ENCODE data around the gene GSDMA.

DNA sequence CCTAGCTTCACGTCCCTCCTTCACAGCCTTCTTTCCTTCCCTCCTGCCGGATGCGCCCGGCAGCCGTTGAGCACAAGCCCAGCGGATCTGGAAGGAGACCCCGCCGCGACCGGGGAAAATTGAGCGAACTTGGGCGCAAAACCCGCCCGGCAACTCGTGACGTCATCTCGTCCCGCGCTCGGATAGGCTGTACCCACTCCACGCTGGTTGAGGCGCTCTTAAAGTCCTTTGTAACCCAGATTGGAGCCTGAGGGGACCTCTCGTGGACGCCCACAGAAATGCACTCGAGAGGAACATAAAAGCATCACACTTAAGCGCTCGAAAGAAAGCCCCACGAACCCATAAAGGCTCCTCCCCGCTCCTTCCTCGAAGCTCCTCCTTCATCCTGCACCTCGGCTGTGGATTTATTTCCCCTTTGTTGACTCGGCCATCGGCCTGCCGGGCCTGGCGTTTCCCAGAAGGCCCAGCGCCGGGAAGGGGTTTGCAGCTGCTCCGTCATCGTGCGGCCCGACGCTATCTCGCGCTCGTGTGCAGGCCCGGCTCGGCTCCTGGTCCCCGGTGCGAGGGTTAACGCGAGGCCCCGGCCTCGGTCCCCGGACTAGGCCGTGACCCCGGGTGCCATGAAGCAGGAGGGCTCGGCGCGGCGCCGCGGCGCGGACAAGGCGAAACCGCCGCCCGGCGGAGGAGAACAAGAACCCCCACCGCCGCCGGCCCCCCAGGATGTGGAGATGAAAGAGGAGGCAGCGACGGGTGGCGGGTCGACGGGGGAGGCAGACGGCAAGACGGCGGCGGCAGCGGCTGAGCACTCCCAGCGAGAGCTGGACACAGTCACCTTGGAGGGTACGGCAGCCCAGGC is 17.8 kb downstream of the GSDMA start, which contains the start of gene PSMD3:
- TF ChIP-seq EP300 (IDR thresholded peaks at IDR 0.05) (peak; percentile 97 to 98), POLR2A (IDR thresholded peaks at IDR 0.05) (peak; percentile 70 to 89)
- TF ChIP-seq, protein P1, sequence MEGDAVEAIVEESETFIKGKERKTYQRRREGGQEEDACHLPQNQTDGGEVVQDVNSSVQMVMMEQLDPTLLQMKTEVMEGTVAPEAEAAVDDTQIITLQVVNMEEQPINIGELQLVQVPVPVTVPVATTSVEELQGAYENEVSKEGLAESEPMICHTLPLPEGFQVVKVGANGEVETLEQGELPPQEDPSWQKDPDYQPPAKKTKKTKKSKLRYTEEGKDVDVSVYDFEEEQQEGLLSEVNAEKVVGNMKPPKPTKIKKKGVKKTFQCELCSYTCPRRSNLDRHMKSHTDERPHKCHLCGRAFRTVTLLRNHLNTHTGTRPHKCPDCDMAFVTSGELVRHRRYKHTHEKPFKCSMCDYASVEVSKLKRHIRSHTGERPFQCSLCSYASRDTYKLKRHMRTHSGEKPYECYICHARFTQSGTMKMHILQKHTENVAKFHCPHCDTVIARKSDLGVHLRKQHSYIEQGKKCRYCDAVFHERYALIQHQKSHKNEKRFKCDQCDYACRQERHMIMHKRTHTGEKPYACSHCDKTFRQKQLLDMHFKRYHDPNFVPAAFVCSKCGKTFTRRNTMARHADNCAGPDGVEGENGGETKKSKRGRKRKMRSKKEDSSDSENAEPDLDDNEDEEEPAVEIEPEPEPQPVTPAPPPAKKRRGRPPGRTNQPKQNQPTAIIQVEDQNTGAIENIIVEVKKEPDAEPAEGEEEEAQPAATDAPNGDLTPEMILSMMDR (IDR thresholded peaks at IDR 0.05), result peak; percentile 74 to 96 (median 94)
